GM23338 (cell line): Measurements from ENCODE around the gene SHCBP1L. TPM values are rescaled to one million over a fixed set of nuclear protein-coding genes. Genes with fewer than 3 reads are reported as not detected.

Experiments used
- ATAC-seq: fragments of 200-7000 bp; cut with Tn5 transposase; 3 replicates; pipeline ENCODE4 v1.9.1; 2020
- DNase-seq: peaks from one replicate; pipeline ENCODE4 v3.0.0-alpha.2; 2015; ENCODE audit warnings: low spot score
- H2AFZ ChIP-seq: fragments of 200-600 bp; sonication (generic); 2 replicates; pipeline ENCODE4 v1.8.0; 2016; ENCODE audit warnings: antibody characterized with exemption, mild to moderate bottlenecking, moderate library complexity
- H3F3A ChIP-seq: fragments of 200-600 bp; sonication (generic); replicated peaks from 2 replicates; pipeline ENCODE4 v1.8.0; 2017; ENCODE audit warnings: antibody characterized with exemption, mixed run types, low read depth
- H3K27ac ChIP-seq: fragments of 200-600 bp; sonication (generic); 2 replicates; pipeline ENCODE4 v1.6.1; 2016; ENCODE audit warnings: low read depth
- H3K27me3 ChIP-seq: fragments of 200-600 bp; sonication (generic); 2 replicates; pipeline ENCODE4 v1.8.0; 2016; ENCODE audit warnings: mild to moderate bottlenecking, mixed run types, moderate library complexity; ENCODE audit not compliant: insufficient read depth
- H3K36me3 ChIP-seq: fragments of 200-600 bp; sonication (generic); 2 replicates; pipeline ENCODE4 v1.8.0; 2016; ENCODE audit warnings: mild to moderate bottlenecking; ENCODE audit not compliant: insufficient read depth
- H3K4me1 ChIP-seq: fragments of 200-600 bp; sonication (generic); 2 replicates; pipeline ENCODE4 v1.8.0; 2016; ENCODE audit warnings: mild to moderate bottlenecking, moderate library complexity; ENCODE audit not compliant: insufficient read depth
- H3K4me2 ChIP-seq: fragments of 200-600 bp; sonication (generic); 2 replicates; pipeline ENCODE4 v1.7.1; 2017; ENCODE audit warnings: mixed run types
- H3K4me3 ChIP-seq: fragments of 200-600 bp; sonication (generic); 2 replicates; pipeline ENCODE4 v1.6.1; 2016; ENCODE audit warnings: mixed run types
- H3K79me2 ChIP-seq: fragments of 200-600 bp; sonication (generic); replicated peaks from 2 replicates; pipeline ENCODE4 v1.8.0; 2017; ENCODE audit warnings: mild to moderate bottlenecking; ENCODE audit not compliant: insufficient read depth
- H3K9me2 ChIP-seq: fragments of 200-600 bp; sonication (generic); 2 replicates; pipeline ENCODE4 v1.8.0; 2017; ENCODE audit not compliant: insufficient read depth
- H4K20me1 ChIP-seq: fragments of 200-600 bp; sonication (generic); replicated peaks from 2 replicates; pipeline ENCODE4 v1.8.0; 2017; ENCODE audit warnings: mild to moderate bottlenecking; ENCODE audit not compliant: insufficient read depth
- H3K27ac Mint-ChIP-seq: 2 replicates; pipeline ENCODE4 v1.8.0; 2020; ENCODE audit warnings: inconsistent platforms, mild to moderate bottlenecking, moderate library complexity, mixed read lengths
- H3K27me3 Mint-ChIP-seq: 3 replicates; pipeline ENCODE4 v1.8.0; 2022; ENCODE audit warnings: low read depth, mild to moderate bottlenecking, moderate library complexity, mixed read lengths, inconsistent platforms; ENCODE audit not compliant: insufficient read depth, poor library complexity
- H3K36me3 Mint-ChIP-seq: 3 replicates; pipeline ENCODE4 v1.8.0; 2021; ENCODE audit warnings: low read depth, mild to moderate bottlenecking, inconsistent platforms, moderate library complexity, mixed read lengths
- H3K4me1 Mint-ChIP-seq: 3 replicates; pipeline ENCODE4 v1.8.0; 2020; ENCODE audit warnings: mild to moderate bottlenecking, inconsistent platforms, mixed read lengths
- H3K4me3 Mint-ChIP-seq: 3 replicates; pipeline ENCODE4 v1.8.0; 2021; ENCODE audit warnings: moderate library complexity, mild to moderate bottlenecking, inconsistent platforms, mixed read lengths
- H3K9me3 Mint-ChIP-seq: 3 replicates; pipeline ENCODE4 v1.8.0; 2020; ENCODE audit warnings: moderate library complexity, mild to moderate bottlenecking, inconsistent platforms, mixed read lengths
- CREB1 ChIP-seq: fragments of 250-450 bp; sonication (Bioruptor Pico); IDR thresholded peaks from 2 replicates; pipeline ENCODE4 v1.5.0; 2020; ENCODE audit warnings: low read depth, mild to moderate bottlenecking, moderate library complexity
- ETS1 ChIP-seq: IDR thresholded peaks from 2 replicates; pipeline ENCODE4 v1.6.1; 2016; ENCODE audit warnings: antibody characterized with exemption
- EZH2 ChIP-seq: fragments of 200-600 bp; sonication (generic); IDR thresholded peaks from one replicate; pipeline ENCODE4 v1.8.0; 2017; ENCODE audit warnings: antibody characterized with exemption, mild to moderate bottlenecking, low read depth; ENCODE audit not compliant: unreplicated experiment
- EZH2phosphoT487 ChIP-seq: fragments of 200-600 bp; sonication (generic); IDR thresholded peaks from one replicate; pipeline ENCODE4 v1.8.1; 2018; ENCODE audit warnings: antibody characterized with exemption; ENCODE audit not compliant: unreplicated experiment
- JUNB ChIP-seq: IDR thresholded peaks from one replicate; pipeline ENCODE4 v1.6.1; 2016; ENCODE audit warnings: antibody characterized with exemption; ENCODE audit not compliant: unreplicated experiment
- NANOG ChIP-seq: IDR thresholded peaks from 2 replicates; pipeline ENCODE4 v1.6.1; 2016; ENCODE audit warnings: antibody characterized with exemption, borderline replicate concordance
- POLR2AphosphoS5 ChIP-seq: IDR thresholded peaks from 2 replicates; pipeline ENCODE4 v1.6.1; 2016; ENCODE audit warnings: antibody characterized with exemption, low read depth
- STAT1 ChIP-seq: IDR thresholded peaks from one replicate; pipeline ENCODE4 v1.6.1; 2016; ENCODE audit warnings: antibody characterized with exemption; ENCODE audit not compliant: unreplicated experiment
- ZNF114 ChIP-seq: fragments of 250-450 bp; sonication (Bioruptor Pico); IDR thresholded peaks from 2 replicates; pipeline ENCODE4 v1.5.0; 2020; ENCODE audit warnings: mild to moderate bottlenecking, moderate library complexity
- ZNF331 ChIP-seq: fragments of 250-450 bp; sonication (Bioruptor Pico); IDR thresholded peaks from 2 replicates; pipeline ENCODE4 v1.5.0; 2020; ENCODE audit warnings: low read depth, mild to moderate bottlenecking, moderate library complexity
- ZNF462 ChIP-seq: fragments of 250-450 bp; sonication (Bioruptor Pico); IDR thresholded peaks from 2 replicates; pipeline ENCODE4 v1.5.0; 2020; ENCODE audit warnings: mild to moderate bottlenecking, moderate library complexity
- polyA plus RNA-seq: library from polyadenylated mRNA; unstranded; fragments of >200 nt; fragmentation: Nextera tagmentation; extraction: Ambion mirVana; gene quantifications from 2 replicates; pipeline ENCODE4 v1.2.1, GENCODE V29; 2016
- total RNA-seq: library from RNA; depleted of rRNA; stranded (reverse); fragments of >200 nt; shearing (Covaris generic); gene quantifications from 2 replicates; pipeline ENCODE4 v1.2.3, GENCODE V29; 2014
- TF ChIP-seq, protein P1 (sequence below): IDR thresholded peaks from one replicate; pipeline ENCODE4 v1.6.1; 2018; ENCODE audit warnings: antibody characterized with exemption; ENCODE audit not compliant: unreplicated experiment
- TF ChIP-seq, protein P2 (sequence below), 2 experiments: fragments of 200-600 bp in 1 of 2; sonication (generic) in 1 of 2; conservative IDR thresholded peaks; 2 replicates each; pipeline versions ENCODE4 v1.5.1 to v1.6.1; 2016 to 2017; ENCODE audit warnings: antibody characterized with exemption in 2 of 2, low read depth in 2 of 2, mild to moderate bottlenecking in 2 of 2, moderate library complexity in 1 of 2

Gene SHCBP1L
- total and polyA plus RNA-seq, 2 experiments from 2014 or later: not detected

DNA sequence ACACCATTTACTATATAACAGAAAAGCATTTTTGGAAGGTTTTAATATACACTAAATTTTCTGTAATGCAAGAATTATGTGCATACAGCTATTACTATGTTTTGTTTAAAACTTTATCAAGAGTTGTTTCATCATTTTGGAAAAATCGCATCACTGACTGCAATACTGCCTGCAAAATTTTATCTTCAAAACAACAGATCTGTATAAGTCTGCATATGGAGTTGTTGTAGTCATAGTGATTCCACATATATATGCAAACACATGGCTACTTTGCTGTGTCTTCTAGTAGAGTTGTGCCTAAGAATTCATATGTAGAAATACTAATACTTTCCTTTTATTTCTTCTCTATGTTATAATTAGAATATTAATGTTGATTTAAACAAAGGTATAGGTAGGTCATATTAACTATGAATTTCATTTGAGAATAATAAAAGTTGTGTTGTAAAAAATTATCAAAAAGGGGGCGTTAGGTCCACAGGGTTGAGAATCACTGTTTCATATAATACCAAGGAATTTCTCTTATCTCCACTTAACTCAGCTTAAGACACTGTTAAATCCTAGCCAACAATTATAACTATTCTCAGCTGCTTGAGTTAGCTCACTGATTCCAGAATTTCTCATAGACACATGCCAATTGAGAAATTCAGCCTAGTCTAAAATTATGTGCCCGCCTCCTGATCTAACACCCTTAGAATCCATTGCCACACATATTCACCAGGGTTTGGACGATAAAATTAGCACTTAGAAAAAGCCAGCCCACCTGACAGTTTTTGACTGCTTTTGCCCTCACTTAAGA, 47.4 kb upstream of the SHCBP1L start:
- Histone ChIP-seq H3K9me2 (peaks cover 5% of the 10 kb centered on the region; the same call in 1 of the 2 replicates), H3K27ac (no peak overlapping the region), H3K4me3 (no peak overlapping the region), H3F3A (no peaks in the 10 kb centered on the region), H3K4me2 (no peak overlapping the region), H3K79me2 (no peaks in the 10 kb centered on the region), H3K4me1 (no peaks in the 10 kb centered on the region), H3K36me3 (no peaks in the 10 kb centered on the region), H2AFZ (no peak overlapping the region), H3K27me3 (no peaks in the 10 kb centered on the region), H4K20me1 (no peaks in the 10 kb centered on the region)
- DNase-seq: no peak
- Mint-ChIP-seq H3K9me3 (no peaks in the 10 kb centered on the region; the same call in 2 of the 3 replicates), H3K36me3 (no peaks in the 10 kb centered on the region), H3K27ac (no peak overlapping the region), H3K4me3 (no peak overlapping the region), H3K27me3 (no peaks in the 10 kb centered on the region), H3K4me1 (no peaks in the 10 kb centered on the region; the same call in 2 of the 3 replicates)
- no peak for ATAC-seq
- TF ChIP-seq, protein P1, sequence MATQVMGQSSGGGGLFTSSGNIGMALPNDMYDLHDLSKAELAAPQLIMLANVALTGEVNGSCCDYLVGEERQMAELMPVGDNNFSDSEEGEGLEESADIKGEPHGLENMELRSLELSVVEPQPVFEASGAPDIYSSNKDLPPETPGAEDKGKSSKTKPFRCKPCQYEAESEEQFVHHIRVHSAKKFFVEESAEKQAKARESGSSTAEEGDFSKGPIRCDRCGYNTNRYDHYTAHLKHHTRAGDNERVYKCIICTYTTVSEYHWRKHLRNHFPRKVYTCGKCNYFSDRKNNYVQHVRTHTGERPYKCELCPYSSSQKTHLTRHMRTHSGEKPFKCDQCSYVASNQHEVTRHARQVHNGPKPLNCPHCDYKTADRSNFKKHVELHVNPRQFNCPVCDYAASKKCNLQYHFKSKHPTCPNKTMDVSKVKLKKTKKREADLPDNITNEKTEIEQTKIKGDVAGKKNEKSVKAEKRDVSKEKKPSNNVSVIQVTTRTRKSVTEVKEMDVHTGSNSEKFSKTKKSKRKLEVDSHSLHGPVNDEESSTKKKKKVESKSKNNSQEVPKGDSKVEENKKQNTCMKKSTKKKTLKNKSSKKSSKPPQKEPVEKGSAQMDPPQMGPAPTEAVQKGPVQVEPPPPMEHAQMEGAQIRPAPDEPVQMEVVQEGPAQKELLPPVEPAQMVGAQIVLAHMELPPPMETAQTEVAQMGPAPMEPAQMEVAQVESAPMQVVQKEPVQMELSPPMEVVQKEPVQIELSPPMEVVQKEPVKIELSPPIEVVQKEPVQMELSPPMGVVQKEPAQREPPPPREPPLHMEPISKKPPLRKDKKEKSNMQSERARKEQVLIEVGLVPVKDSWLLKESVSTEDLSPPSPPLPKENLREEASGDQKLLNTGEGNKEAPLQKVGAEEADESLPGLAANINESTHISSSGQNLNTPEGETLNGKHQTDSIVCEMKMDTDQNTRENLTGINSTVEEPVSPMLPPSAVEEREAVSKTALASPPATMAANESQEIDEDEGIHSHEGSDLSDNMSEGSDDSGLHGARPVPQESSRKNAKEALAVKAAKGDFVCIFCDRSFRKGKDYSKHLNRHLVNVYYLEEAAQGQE: no peak
- TF ChIP-seq STAT1 (no peak), ZNF114 (CRISPR knock-in tag) (no peak), EZH2 (no peak), CREB1 (no peak), POLR2AphosphoS5 (no peak), ETS1 (no peak), EZH2phosphoT487 (no peak), JUNB (no peak), ZNF462 (no peak), ZNF331 (CRISPR knock-in tag) (no peak), NANOG (no peak)
- TF ChIP-seq, protein P2, sequence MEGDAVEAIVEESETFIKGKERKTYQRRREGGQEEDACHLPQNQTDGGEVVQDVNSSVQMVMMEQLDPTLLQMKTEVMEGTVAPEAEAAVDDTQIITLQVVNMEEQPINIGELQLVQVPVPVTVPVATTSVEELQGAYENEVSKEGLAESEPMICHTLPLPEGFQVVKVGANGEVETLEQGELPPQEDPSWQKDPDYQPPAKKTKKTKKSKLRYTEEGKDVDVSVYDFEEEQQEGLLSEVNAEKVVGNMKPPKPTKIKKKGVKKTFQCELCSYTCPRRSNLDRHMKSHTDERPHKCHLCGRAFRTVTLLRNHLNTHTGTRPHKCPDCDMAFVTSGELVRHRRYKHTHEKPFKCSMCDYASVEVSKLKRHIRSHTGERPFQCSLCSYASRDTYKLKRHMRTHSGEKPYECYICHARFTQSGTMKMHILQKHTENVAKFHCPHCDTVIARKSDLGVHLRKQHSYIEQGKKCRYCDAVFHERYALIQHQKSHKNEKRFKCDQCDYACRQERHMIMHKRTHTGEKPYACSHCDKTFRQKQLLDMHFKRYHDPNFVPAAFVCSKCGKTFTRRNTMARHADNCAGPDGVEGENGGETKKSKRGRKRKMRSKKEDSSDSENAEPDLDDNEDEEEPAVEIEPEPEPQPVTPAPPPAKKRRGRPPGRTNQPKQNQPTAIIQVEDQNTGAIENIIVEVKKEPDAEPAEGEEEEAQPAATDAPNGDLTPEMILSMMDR (conservative IDR thresholded peaks at IDR 0.05; ENCODE audit: low read depth in 2 of 2): no peak
